ENCODE measurements around the gene VWA1. TPM values are rescaled to one million over a fixed set of nuclear protein-coding genes. Genes with fewer than 3 reads are reported as not detected.

Gene VWA1
- total and polyA plus RNA-seq, 2 of the 4 experiments (the other 2 are of a cell fraction) = 1.1 to 6.1 TPM

DNA sequence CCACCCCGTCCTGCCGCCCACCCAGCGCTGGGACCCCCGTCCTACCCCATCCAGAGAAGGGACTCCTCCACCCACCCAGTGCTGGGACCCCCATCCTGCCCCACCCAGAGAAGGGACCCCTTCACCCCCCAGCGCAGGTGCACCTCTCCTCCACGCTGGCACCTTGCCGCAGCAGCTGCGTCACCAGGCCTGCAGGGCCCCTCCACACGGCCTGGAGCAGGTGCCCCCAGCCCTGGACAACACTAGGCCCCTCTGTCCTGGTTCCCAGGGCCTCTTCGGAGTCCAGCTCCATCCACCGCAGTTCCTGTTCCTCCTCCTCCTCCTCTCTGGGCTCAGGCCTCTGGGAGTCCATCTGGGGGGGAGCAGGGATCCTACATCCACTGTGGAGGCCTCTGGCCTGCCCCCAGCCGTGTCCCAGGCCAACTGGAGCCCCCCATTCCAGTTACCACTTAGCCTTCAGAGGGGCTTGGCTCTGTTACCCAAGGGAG is 14.8 kb upstream of the VWA1 start:
- 80% methylated on average over 1 of the region's 12 CpGs; no CpG with 5 or more reads in 1 of the 2 experiments for WGBS, 2 experiments (ENCODE audit: extremely low coverage in 2 of 2, insufficient read length in 1 of 2)
- Histone ChIP-seq H3K27me3 (ENCODE audit: control insufficient read depth, insufficient read depth, low read length) (no peaks in the 10 kb centered on the region), H3K9ac (ENCODE audit: low read depth, low read length) (no peak overlapping the region), H3K27ac (ENCODE audit: insufficient read depth, low read length) (no peak overlapping the region), H2BK120ac (ENCODE audit: low read depth, low read length) (no peak overlapping the region), H3K14ac (replicated peaks; ENCODE audit: low read depth, low read length) (no peak overlapping the region), H3K4me2 (ENCODE audit: low read depth, low read length) (no peak overlapping the region), H2AFZ (replicated peaks; ENCODE audit: low read length, poor library complexity) (peak overlapping the region; percentile 21), H3K18ac (ENCODE audit: low read depth, low read length) (no peak overlapping the region), H4K8ac (ENCODE audit: low read depth in 2 of 2, low read length in 2 of 2) (no peak overlapping the region), H4K5ac (ENCODE audit: low read depth, low read length) (no peak overlapping the region), H3K4ac (ENCODE audit: low read depth, low read length) (no peak overlapping the region), H2AK5ac (ENCODE audit: low read depth, low read length) (no peak overlapping the region), H3K79me1 (ENCODE audit: low read depth in 1 of 2, low read length in 2 of 2) (no peaks in the 10 kb centered on the region), H3K9me3 (ENCODE audit: control insufficient read depth, insufficient read depth, low read length) (no peaks in the 10 kb centered on the region), H3K9me1 (ENCODE audit: insufficient read depth, low read length) (no peaks in the 10 kb centered on the region), H2BK20ac (ENCODE audit: low read depth, low read length) (no peak overlapping the region), H2BK5ac (ENCODE audit: low read depth, low read length, poor library complexity, severe bottlenecking) (no peak overlapping the region), H4K20me1 (ENCODE audit: insufficient read depth, low read length) (no peaks in the 10 kb centered on the region), H2BK15ac (ENCODE audit: low read depth, low read length) (no peak overlapping the region), H3K4me3 (ENCODE audit: insufficient read depth, low read depth, low read length) (no peak overlapping the region), H4K91ac (ENCODE audit: insufficient read depth, low read depth, low read length) (no peak overlapping the region), H3K4me1 (ENCODE audit: control insufficient read depth, insufficient read depth, low read length) (peaks cover 3% of the 10 kb centered on the region; the same call in 1 of the 2 replicates), H3K36me3 (ENCODE audit: control insufficient read depth, insufficient read depth, low read length) (no peaks in the 10 kb centered on the region), H3K23ac (ENCODE audit: low read depth, low read length) (no peak overlapping the region), H3K56ac (ENCODE audit: extremely low read depth, insufficient read depth, low read length) (no peak overlapping the region), H2AK9ac (replicated peaks; ENCODE audit: low read depth, low read length, poor library complexity) (no peak overlapping the region)
- no peak for TF ChIP-seq RFX5 (IDR thresholded peaks at IDR 0.05; ENCODE audit: low read depth, low read length)
- no peak for TF ChIP-seq NFE2L2 (IDR thresholded peaks at IDR 0.05; ENCODE audit: low read depth, low read length)
- dilution Hi-C loops (cut with HindIII; ENCODE audit: low sequenced_read_pairs, unreplicated experiment) = no loop called here
- ATAC-seq (ENCODE audit: low read depth) = no peak
- intact Hi-C loops (cut with micrococcal nuclease) = no loop called here
- in situ Hi-C loops (cut with MboI; ENCODE audit: low sequenced_read_pairs) = no loop called here
- POLR2A ChIA-PET (ENCODE audit: unreplicated experiment) = no interaction called here
- BruUV-seq (replicated peaks) = no TSS peak
- CTCF ChIA-PET = no interaction called here
- no peak for DNase-seq

Data from IMR-90 (cell line).